Esophagus squamous epithelium (tissue), 4 donors: Measurements from ENCODE around the gene IFT122.

Experiments used
- CTCF ChIP-seq, 6 experiments: fragments of 450-650 bp in 4 of 6; fragments of 200-600 bp in 2 of 6; sonication (generic) in 2 of 6; IDR thresholded peaks; one replicate each; pipeline ENCODE4 v1.5.1; 2016 to 2019; ENCODE audit warnings: antibody characterized with exemption in 6 of 6, mild to moderate bottlenecking in 4 of 6, moderate library complexity in 4 of 6
- POLR2A ChIP-seq, 4 donors: fragments of 450-650 bp; IDR thresholded peaks; one replicate each; pipeline ENCODE4 v1.6.1; 2017; ENCODE audit warnings: antibody characterized with exemption in 4 of 4, mild to moderate bottlenecking in 4 of 4, moderate library complexity in 3 of 4

GRCh38 chr3:129527262-129527661, 87.2 kb downstream of the IFT122 start:
- TF ChIP-seq CTCF (IDR thresholded peaks at IDR 0.05) (no peak), POLR2A (IDR thresholded peaks at IDR 0.05) (no peak)
